GM23338 (cell line): ENCODE results near the gene SPPL2C. TPM values are rescaled to one million over a fixed set of nuclear protein-coding genes. Genes with fewer than 3 reads are reported as not detected.
A peak's percentile ranks its signal among the peaks of the same experiment; 100 is the strongest.

Experiments
- ATAC-seq: fragments of 200-7000 bp; cut with Tn5 transposase; 3 replicates; pipeline ENCODE4 v1.9.1; 2020
- DNase-seq: peaks from one replicate; pipeline ENCODE4 v3.0.0-alpha.2; 2015; ENCODE audit warnings: low spot score
- H2AFZ ChIP-seq: fragments of 200-600 bp; sonication (generic); 2 replicates; pipeline ENCODE4 v1.8.0; 2016; ENCODE audit warnings: antibody characterized with exemption, mild to moderate bottlenecking, moderate library complexity
- H3F3A ChIP-seq: fragments of 200-600 bp; sonication (generic); replicated peaks from 2 replicates; pipeline ENCODE4 v1.8.0; 2017; ENCODE audit warnings: antibody characterized with exemption, mixed run types, low read depth
- H3K27ac ChIP-seq: fragments of 200-600 bp; sonication (generic); 2 replicates; pipeline ENCODE4 v1.6.1; 2016; ENCODE audit warnings: low read depth
- H3K27me3 ChIP-seq: fragments of 200-600 bp; sonication (generic); 2 replicates; pipeline ENCODE4 v1.8.0; 2016; ENCODE audit warnings: mild to moderate bottlenecking, mixed run types, moderate library complexity; ENCODE audit not compliant: insufficient read depth
- H3K36me3 ChIP-seq: fragments of 200-600 bp; sonication (generic); 2 replicates; pipeline ENCODE4 v1.8.0; 2016; ENCODE audit warnings: mild to moderate bottlenecking; ENCODE audit not compliant: insufficient read depth
- H3K4me1 ChIP-seq: fragments of 200-600 bp; sonication (generic); 2 replicates; pipeline ENCODE4 v1.8.0; 2016; ENCODE audit warnings: mild to moderate bottlenecking, moderate library complexity; ENCODE audit not compliant: insufficient read depth
- H3K4me2 ChIP-seq: fragments of 200-600 bp; sonication (generic); 2 replicates; pipeline ENCODE4 v1.7.1; 2017; ENCODE audit warnings: mixed run types
- H3K4me3 ChIP-seq: fragments of 200-600 bp; sonication (generic); 2 replicates; pipeline ENCODE4 v1.6.1; 2016; ENCODE audit warnings: mixed run types
- H3K79me2 ChIP-seq: fragments of 200-600 bp; sonication (generic); replicated peaks from 2 replicates; pipeline ENCODE4 v1.8.0; 2017; ENCODE audit warnings: mild to moderate bottlenecking; ENCODE audit not compliant: insufficient read depth
- H3K9me2 ChIP-seq: fragments of 200-600 bp; sonication (generic); 2 replicates; pipeline ENCODE4 v1.8.0; 2017; ENCODE audit not compliant: insufficient read depth
- H4K20me1 ChIP-seq: fragments of 200-600 bp; sonication (generic); replicated peaks from 2 replicates; pipeline ENCODE4 v1.8.0; 2017; ENCODE audit warnings: mild to moderate bottlenecking; ENCODE audit not compliant: insufficient read depth
- H3K27ac Mint-ChIP-seq: 2 replicates; pipeline ENCODE4 v1.8.0; 2020; ENCODE audit warnings: inconsistent platforms, mild to moderate bottlenecking, moderate library complexity, mixed read lengths
- H3K27me3 Mint-ChIP-seq: 3 replicates; pipeline ENCODE4 v1.8.0; 2022; ENCODE audit warnings: low read depth, mild to moderate bottlenecking, moderate library complexity, mixed read lengths, inconsistent platforms; ENCODE audit not compliant: insufficient read depth, poor library complexity
- H3K36me3 Mint-ChIP-seq: 3 replicates; pipeline ENCODE4 v1.8.0; 2021; ENCODE audit warnings: low read depth, mild to moderate bottlenecking, inconsistent platforms, moderate library complexity, mixed read lengths
- H3K4me1 Mint-ChIP-seq: 3 replicates; pipeline ENCODE4 v1.8.0; 2020; ENCODE audit warnings: mild to moderate bottlenecking, inconsistent platforms, mixed read lengths
- H3K4me3 Mint-ChIP-seq: 3 replicates; pipeline ENCODE4 v1.8.0; 2021; ENCODE audit warnings: moderate library complexity, mild to moderate bottlenecking, inconsistent platforms, mixed read lengths
- H3K9me3 Mint-ChIP-seq: 3 replicates; pipeline ENCODE4 v1.8.0; 2020; ENCODE audit warnings: moderate library complexity, mild to moderate bottlenecking, inconsistent platforms, mixed read lengths
- CREB1 ChIP-seq: fragments of 250-450 bp; sonication (Bioruptor Pico); IDR thresholded peaks from 2 replicates; pipeline ENCODE4 v1.5.0; 2020; ENCODE audit warnings: low read depth, mild to moderate bottlenecking, moderate library complexity
- ETS1 ChIP-seq: IDR thresholded peaks from 2 replicates; pipeline ENCODE4 v1.6.1; 2016; ENCODE audit warnings: antibody characterized with exemption
- EZH2 ChIP-seq: fragments of 200-600 bp; sonication (generic); IDR thresholded peaks from one replicate; pipeline ENCODE4 v1.8.0; 2017; ENCODE audit warnings: antibody characterized with exemption, mild to moderate bottlenecking, low read depth; ENCODE audit not compliant: unreplicated experiment
- EZH2phosphoT487 ChIP-seq: fragments of 200-600 bp; sonication (generic); IDR thresholded peaks from one replicate; pipeline ENCODE4 v1.8.1; 2018; ENCODE audit warnings: antibody characterized with exemption; ENCODE audit not compliant: unreplicated experiment
- JUNB ChIP-seq: IDR thresholded peaks from one replicate; pipeline ENCODE4 v1.6.1; 2016; ENCODE audit warnings: antibody characterized with exemption; ENCODE audit not compliant: unreplicated experiment
- NANOG ChIP-seq: IDR thresholded peaks from 2 replicates; pipeline ENCODE4 v1.6.1; 2016; ENCODE audit warnings: antibody characterized with exemption, borderline replicate concordance
- POLR2AphosphoS5 ChIP-seq: IDR thresholded peaks from 2 replicates; pipeline ENCODE4 v1.6.1; 2016; ENCODE audit warnings: antibody characterized with exemption, low read depth
- STAT1 ChIP-seq: IDR thresholded peaks from one replicate; pipeline ENCODE4 v1.6.1; 2016; ENCODE audit warnings: antibody characterized with exemption; ENCODE audit not compliant: unreplicated experiment
- polyA plus RNA-seq: library from polyadenylated mRNA; unstranded; fragments of >200 nt; fragmentation: Nextera tagmentation; extraction: Ambion mirVana; gene quantifications from 2 replicates; pipeline ENCODE4 v1.2.1, GENCODE V29; 2016
- total RNA-seq: library from RNA; depleted of rRNA; stranded (reverse); fragments of >200 nt; shearing (Covaris generic); gene quantifications from 2 replicates; pipeline ENCODE4 v1.2.3, GENCODE V29; 2014
- TF ChIP-seq, protein P1 (sequence below), 2 experiments: fragments of 200-600 bp in 1 of 2; sonication (generic) in 1 of 2; conservative IDR thresholded peaks; 2 replicates each; pipeline versions ENCODE4 v1.5.1 to v1.6.1; 2016 to 2017; ENCODE audit warnings: antibody characterized with exemption in 2 of 2, low read depth in 2 of 2, mild to moderate bottlenecking in 2 of 2, moderate library complexity in 1 of 2
- TF ChIP-seq, protein P2 (sequence below): IDR thresholded peaks from one replicate; pipeline ENCODE4 v1.6.1; 2018; ENCODE audit warnings: antibody characterized with exemption; ENCODE audit not compliant: unreplicated experiment

SPPL2C gene
- total and polyA plus RNA-seq, 2 experiments from 2014 or later = 0.14 TPM; not detected in 1

- H3K27me3 Mint-ChIP-seq = peaks cover 30% of the 10 kb centered on the region
- TF ChIP-seq, protein P1, sequence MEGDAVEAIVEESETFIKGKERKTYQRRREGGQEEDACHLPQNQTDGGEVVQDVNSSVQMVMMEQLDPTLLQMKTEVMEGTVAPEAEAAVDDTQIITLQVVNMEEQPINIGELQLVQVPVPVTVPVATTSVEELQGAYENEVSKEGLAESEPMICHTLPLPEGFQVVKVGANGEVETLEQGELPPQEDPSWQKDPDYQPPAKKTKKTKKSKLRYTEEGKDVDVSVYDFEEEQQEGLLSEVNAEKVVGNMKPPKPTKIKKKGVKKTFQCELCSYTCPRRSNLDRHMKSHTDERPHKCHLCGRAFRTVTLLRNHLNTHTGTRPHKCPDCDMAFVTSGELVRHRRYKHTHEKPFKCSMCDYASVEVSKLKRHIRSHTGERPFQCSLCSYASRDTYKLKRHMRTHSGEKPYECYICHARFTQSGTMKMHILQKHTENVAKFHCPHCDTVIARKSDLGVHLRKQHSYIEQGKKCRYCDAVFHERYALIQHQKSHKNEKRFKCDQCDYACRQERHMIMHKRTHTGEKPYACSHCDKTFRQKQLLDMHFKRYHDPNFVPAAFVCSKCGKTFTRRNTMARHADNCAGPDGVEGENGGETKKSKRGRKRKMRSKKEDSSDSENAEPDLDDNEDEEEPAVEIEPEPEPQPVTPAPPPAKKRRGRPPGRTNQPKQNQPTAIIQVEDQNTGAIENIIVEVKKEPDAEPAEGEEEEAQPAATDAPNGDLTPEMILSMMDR (conservative IDR thresholded peaks at IDR 0.05; ENCODE audit: low read depth in 2 of 2) = 0 out of 4 replicates have a peak, but pooled peaks of 1 of the 2 experiments have one; percentile 1
- TF ChIP-seq EZH2phosphoT487 = no peak
These were observed 26.6 kb upstream of the SPPL2C start for GRCh38 chr17:45818041-45818440.

GRCh38 chr17:45818699-45819098 lies 26.0 kb upstream of the SPPL2C start:
- no peaks in the 10 kb centered on the region for H4K20me1 ChIP-seq
- Mint-ChIP-seq H3K27ac (no peak overlapping the region), H3K27me3 (peaks cover 30% of the 10 kb centered on the region), H3K36me3 (no peaks in the 10 kb centered on the region), H3K4me3 (no peak overlapping the region), H3K9me3 (no peaks in the 10 kb centered on the region), H3K4me1 (no peaks in the 10 kb centered on the region; the same call in 2 of the 3 replicates)
- no peak overlapping the region for H3K4me2 ChIP-seq
- no peak overlapping the region for H3K4me3 ChIP-seq
- TF ChIP-seq ETS1 (no peak), CREB1 (CRISPR knock-in tag) (no peak)
- H3K4me1 ChIP-seq = no peaks in the 10 kb centered on the region
- H3F3A ChIP-seq = no peaks in the 10 kb centered on the region
- no peaks in the 10 kb centered on the region for H3K36me3 ChIP-seq
- ATAC-seq (no peak), DNase-seq (no peak)
- H3K79me2 ChIP-seq = no peaks in the 10 kb centered on the region
- H3K27ac ChIP-seq = no peak overlapping the region
- H3K9me2 ChIP-seq = no peaks in the 10 kb centered on the region
- no peaks in the 10 kb centered on the region for H3K27me3 ChIP-seq
- H2AFZ ChIP-seq = no peak overlapping the region

More at GRCh38 chr17:45818041-45818440, 26.6 kb upstream of the SPPL2C start:
- Mint-ChIP-seq H3K36me3 (no peaks in the 10 kb centered on the region), H3K27ac (no peak overlapping the region), H3K9me3 (no peaks in the 10 kb centered on the region), H3K4me1 (peaks cover 4% of the 10 kb centered on the region), H3K4me3 (no peak overlapping the region)
- no peaks in the 10 kb centered on the region for H3K4me1 ChIP-seq
- no peaks in the 10 kb centered on the region for H3K27me3 ChIP-seq
- H4K20me1 ChIP-seq = no peaks in the 10 kb centered on the region
- H3F3A ChIP-seq = no peaks in the 10 kb centered on the region
- H3K4me3 ChIP-seq = no peak overlapping the region
- H3K27ac ChIP-seq = no peak overlapping the region
- DNase-seq = no peak
- no peaks in the 10 kb centered on the region for H3K79me2 ChIP-seq
- H2AFZ ChIP-seq = no peak overlapping the region
- H3K36me3 ChIP-seq = no peaks in the 10 kb centered on the region
- ATAC-seq = no peak
- H3K9me2 ChIP-seq = no peaks in the 10 kb centered on the region
- no peak overlapping the region for H3K4me2 ChIP-seq

GRCh38 chr17:45819632-45820031 lies 25.0 kb upstream of the SPPL2C start:
- no peak overlapping the region for H3K27ac ChIP-seq
- ATAC-seq (no peak), DNase-seq (no peak)
- H2AFZ ChIP-seq = no peak overlapping the region
- Mint-ChIP-seq H3K27ac (no peak overlapping the region), H3K27me3 (peaks cover 25% of the 10 kb centered on the region), H3K4me1 (no peaks in the 10 kb centered on the region; the same call in 2 of the 3 replicates), H3K4me3 (no peak overlapping the region), H3K36me3 (no peaks in the 10 kb centered on the region), H3K9me3 (no peaks in the 10 kb centered on the region)
- H3K36me3 ChIP-seq = no peaks in the 10 kb centered on the region
- TF ChIP-seq NANOG (no peak), JUNB (no peak), POLR2AphosphoS5 (no peak), STAT1 (no peak), EZH2 (no peak), EZH2phosphoT487 (no peak)
- TF ChIP-seq, protein P2, sequence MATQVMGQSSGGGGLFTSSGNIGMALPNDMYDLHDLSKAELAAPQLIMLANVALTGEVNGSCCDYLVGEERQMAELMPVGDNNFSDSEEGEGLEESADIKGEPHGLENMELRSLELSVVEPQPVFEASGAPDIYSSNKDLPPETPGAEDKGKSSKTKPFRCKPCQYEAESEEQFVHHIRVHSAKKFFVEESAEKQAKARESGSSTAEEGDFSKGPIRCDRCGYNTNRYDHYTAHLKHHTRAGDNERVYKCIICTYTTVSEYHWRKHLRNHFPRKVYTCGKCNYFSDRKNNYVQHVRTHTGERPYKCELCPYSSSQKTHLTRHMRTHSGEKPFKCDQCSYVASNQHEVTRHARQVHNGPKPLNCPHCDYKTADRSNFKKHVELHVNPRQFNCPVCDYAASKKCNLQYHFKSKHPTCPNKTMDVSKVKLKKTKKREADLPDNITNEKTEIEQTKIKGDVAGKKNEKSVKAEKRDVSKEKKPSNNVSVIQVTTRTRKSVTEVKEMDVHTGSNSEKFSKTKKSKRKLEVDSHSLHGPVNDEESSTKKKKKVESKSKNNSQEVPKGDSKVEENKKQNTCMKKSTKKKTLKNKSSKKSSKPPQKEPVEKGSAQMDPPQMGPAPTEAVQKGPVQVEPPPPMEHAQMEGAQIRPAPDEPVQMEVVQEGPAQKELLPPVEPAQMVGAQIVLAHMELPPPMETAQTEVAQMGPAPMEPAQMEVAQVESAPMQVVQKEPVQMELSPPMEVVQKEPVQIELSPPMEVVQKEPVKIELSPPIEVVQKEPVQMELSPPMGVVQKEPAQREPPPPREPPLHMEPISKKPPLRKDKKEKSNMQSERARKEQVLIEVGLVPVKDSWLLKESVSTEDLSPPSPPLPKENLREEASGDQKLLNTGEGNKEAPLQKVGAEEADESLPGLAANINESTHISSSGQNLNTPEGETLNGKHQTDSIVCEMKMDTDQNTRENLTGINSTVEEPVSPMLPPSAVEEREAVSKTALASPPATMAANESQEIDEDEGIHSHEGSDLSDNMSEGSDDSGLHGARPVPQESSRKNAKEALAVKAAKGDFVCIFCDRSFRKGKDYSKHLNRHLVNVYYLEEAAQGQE = no peak
- H3K4me2 ChIP-seq = no peak overlapping the region
- no peaks in the 10 kb centered on the region for H3F3A ChIP-seq
- no peaks in the 10 kb centered on the region for H3K27me3 ChIP-seq
- H4K20me1 ChIP-seq = no peaks in the 10 kb centered on the region
- no peaks in the 10 kb centered on the region for H3K9me2 ChIP-seq
- H3K4me1 ChIP-seq = no peaks in the 10 kb centered on the region
- H3K4me3 ChIP-seq = no peak overlapping the region
- no peaks in the 10 kb centered on the region for H3K79me2 ChIP-seq
